Vagina (tissue), 2 donors: ENCODE measurements around the gene CIAO3.

ENCODE experiments used
- CTCF ChIP-seq, 3 experiments: fragments of 450-650 bp in 2 of 3; fragments of 200-600 bp in 1 of 3; sonication (generic) in 1 of 3; IDR thresholded peaks; one replicate each; pipeline ENCODE4 v1.5.1; 2017 to 2019; ENCODE audit warnings: antibody characterized with exemption in 3 of 3, mild to moderate bottlenecking in 2 of 3, moderate library complexity in 2 of 3
- POLR2A ChIP-seq, 2 donors: fragments of 450-650 bp; IDR thresholded peaks; one replicate each; pipeline ENCODE4 v1.6.1; 2017; ENCODE audit warnings: antibody characterized with exemption in 2 of 2, mild to moderate bottlenecking in 2 of 2, moderate library complexity in 2 of 2
- POLR2AphosphoS5 ChIP-seq, 2 donors: sonication (generic); formaldehyde crosslinking; IDR thresholded peaks; one replicate each; pipeline ENCODE4 v1.9.0; 2017; ENCODE audit warnings: antibody characterized with exemption in 2 of 2, mild to moderate bottlenecking in 2 of 2, low read depth in 1 of 2; ENCODE audit not compliant: insufficient read depth in 1 of 2

GRCh38 chr16:790086-790485 is 49.3 kb upstream of the CIAO3 start:
- TF ChIP-seq CTCF (IDR thresholded peaks at IDR 0.05) (no peak), POLR2A (IDR thresholded peaks at IDR 0.05) (no peak), POLR2AphosphoS5 (IDR thresholded peaks at IDR 0.05; ENCODE audit: insufficient read depth in 1 of 2, low read depth in 1 of 2) (no peak)
